SK-N-SH (cell line): Measurements from ENCODE around the gene SLC26A1. TPM values are rescaled to one million over a fixed set of nuclear protein-coding genes. Genes with fewer than 3 reads are reported as not detected.
"Not testable (repeated sequence)": the region's sequence is repeated elsewhere in the genome, so short reads cannot be mapped to it uniquely, and the experiment has no call there.

Experiments
- CTCF ChIA-PET: fragments of 300-600, 350-600 bp; formaldehyde crosslinking; extraction: SDS; loops from one replicate; lab custom pipeline; 2021; lab: Yijun Ruan, JAX
- POLR2A ChIA-PET: fragments of 350-600 bp; sonication (Branson Sonifier 250); formaldehyde crosslinking; extraction: SDS; loops from one replicate; lab custom pipeline; 2020; ENCODE audit warnings: antibody characterized with exemption, inconsistent platforms; lab: Yijun Ruan, JAX
- DNase-seq: peaks from one replicate; pipeline ENCODE4 v3.0.0; 2012
- H2AFZ ChIP-seq: fragments of 200-600 bp; sonication (generic); 2 replicates; pipeline ENCODE4 v1.8.1; 2016; ENCODE audit warnings: antibody characterized with exemption, mild to moderate bottlenecking, low read depth
- H3F3A ChIP-seq: fragments of 200-600 bp; sonication (generic); replicated peaks from 2 replicates; pipeline ENCODE3; 2016; ENCODE audit warnings: antibody characterized with exemption, mild to moderate bottlenecking; ENCODE audit not compliant: insufficient read depth
- H3K27ac ChIP-seq, 2 experiments: fragments of 200-500 bp in 1 of 2; fragments of 200-600 bp in 1 of 2; sonication (Bioruptor generic) in 1 of 2; sonication (generic), shearing (Covaris generic) in 1 of 2; 2 replicates each; pipeline versions ENCODE4 v1.5.1 to v1.6.1; 2014 to 2016; ENCODE audit warnings: low read depth in 2 of 2, inconsistent platforms in 1 of 2, low read length in 1 of 2, mild to moderate bottlenecking in 1 of 2, mixed read lengths in 1 of 2
- H3K27me3 ChIP-seq: fragments of 200-600 bp; sonication (generic), shearing (Covaris generic); 2 replicates; pipeline ENCODE4 v1.6.1; 2016; ENCODE audit warnings: mixed run types; ENCODE audit not compliant: insufficient read depth
- H3K36me3 ChIP-seq, 2 experiments: fragments of 200-500 bp in 1 of 2; fragments of 200-600 bp in 1 of 2; sonication (Bioruptor generic) in 1 of 2; sonication (generic) in 1 of 2; replicated peaks in 1 of 2; 2 replicates each; pipeline versions ENCODE3 to v1.5.1; 2014 to 2016; ENCODE audit warnings: low read length in 1 of 2, mild to moderate bottlenecking in 1 of 2; ENCODE audit not compliant: insufficient read depth in 2 of 2, control insufficient read depth in 1 of 2
- H3K4me1 ChIP-seq, 2 experiments: fragments of 200-500 bp in 1 of 2; fragments of 200-600 bp in 1 of 2; sonication (Bioruptor generic) in 1 of 2; sonication (generic), shearing (Covaris generic) in 1 of 2; 2 replicates each; pipeline versions ENCODE4 v1.5.1 to v1.6.1; 2014 to 2016; ENCODE audit warnings: low read depth in 1 of 2, low read length in 1 of 2, mixed run types in 1 of 2; ENCODE audit not compliant: insufficient read depth in 2 of 2, control insufficient read depth in 1 of 2
- H3K4me2 ChIP-seq: fragments of 200-600 bp; sonication (generic), shearing (Covaris generic); 2 replicates; pipeline ENCODE4 v1.6.1; 2017; ENCODE audit warnings: mixed run types
- H3K4me3 ChIP-seq, 2 experiments: fragments of 200-500 bp in 1 of 2; fragments of 200-600 bp in 1 of 2; sonication (Bioruptor generic) in 1 of 2; sonication (generic), shearing (Covaris generic) in 1 of 2; 2 replicates each; pipeline versions ENCODE4 v1.5.1 to v1.8.1; 2014 to 2016; ENCODE audit warnings: low read depth in 2 of 2, inconsistent platforms in 1 of 2, low read length in 1 of 2, mild to moderate bottlenecking in 1 of 2, mixed read lengths in 1 of 2, moderate library complexity in 1 of 2
- H3K79me2 ChIP-seq: fragments of 200-600 bp; sonication (generic); 2 replicates; pipeline ENCODE4 v1.8.1; 2017; ENCODE audit warnings: mild to moderate bottlenecking; ENCODE audit not compliant: insufficient read depth
- H3K9ac ChIP-seq: fragments of 200-600 bp; sonication (generic); 2 replicates; pipeline ENCODE4 v1.6.1; 2017; ENCODE audit warnings: mixed run types
- H3K9me2 ChIP-seq: fragments of 200-600 bp; sonication (generic); 2 replicates; pipeline ENCODE4 v1.6.1; 2017; ENCODE audit warnings: mixed run types
- H3K9me3 ChIP-seq: fragments of 200-600 bp; sonication (generic); 2 replicates; pipeline ENCODE4 v1.6.1; 2017; ENCODE audit warnings: mixed run types, mild to moderate bottlenecking, moderate library complexity
- H4K20me1 ChIP-seq: fragments of 200-600 bp; sonication (generic); 2 replicates; pipeline ENCODE4 v1.6.1; 2017; ENCODE audit warnings: mild to moderate bottlenecking, mixed run types; ENCODE audit not compliant: insufficient read depth
- FOSL2 ChIP-seq: IDR thresholded peaks from 2 replicates; pipeline ENCODE4 v1.4.0; 2012; ENCODE audit warnings: low read depth, mild to moderate bottlenecking, moderate library complexity, borderline replicate concordance
- NRF1 ChIP-seq: IDR thresholded peaks from 2 replicates; pipeline ENCODE4 v1.6.1; 2012; ENCODE audit warnings: low read depth, mild to moderate bottlenecking, low read length
- RAD21 ChIP-seq: IDR thresholded peaks from 2 replicates; pipeline ENCODE4 v1.6.1; 2012; ENCODE audit warnings: mild to moderate bottlenecking, low read length
- REST ChIP-seq: IDR thresholded peaks from 2 replicates; pipeline ENCODE4 v1.6.1; 2012; ENCODE audit warnings: mild to moderate bottlenecking, low read depth, low read length, moderate library complexity
- RFX5 ChIP-seq: IDR thresholded peaks from 2 replicates; pipeline ENCODE4 v1.6.1; 2012; ENCODE audit warnings: mild to moderate bottlenecking, improper control_type of control experiment, low read length
- RXRA ChIP-seq: IDR thresholded peaks from 2 replicates; pipeline ENCODE4 v1.4.0; 2012; ENCODE audit warnings: low read depth, mild to moderate bottlenecking, borderline replicate concordance
- WGBS: methylation state at CpG from one replicate; pipeline ENCODE4 v1.1.6; 2017; ENCODE audit warnings: low lambda C conversion rate; 5-methylcytosine and 5-hydroxymethylcytosine counted together
- polyA plus RNA-seq, 3 experiments: library from polyadenylated mRNA; depleted of rRNA; stranded (reverse); fragments of >200 nt; gene quantifications; 2 replicates each; pipeline ENCODE4 v1.2.3, GENCODE V29; 2012
- TF ChIP-seq, protein P1 (sequence below): fragments of 150-350 bp; IDR thresholded peaks from 2 replicates; pipeline ENCODE4 v1.6.1; 2017; ENCODE audit warnings: antibody characterized with exemption, low read length, low read depth, borderline replicate concordance
- TF ChIP-seq, protein P2 (sequence below): IDR thresholded peaks from 2 replicates; pipeline ENCODE4; 2012
- TF ChIP-seq, protein P3 (sequence below): IDR thresholded peaks from 2 replicates; pipeline ENCODE4 v1.4.0; 2012; ENCODE audit warnings: low read depth

SLC26A1 gene
- polyA plus RNA-seq, 1 of the 3 experiments (the other 2 are of a cell fraction): 0.05 TPM

DNA sequence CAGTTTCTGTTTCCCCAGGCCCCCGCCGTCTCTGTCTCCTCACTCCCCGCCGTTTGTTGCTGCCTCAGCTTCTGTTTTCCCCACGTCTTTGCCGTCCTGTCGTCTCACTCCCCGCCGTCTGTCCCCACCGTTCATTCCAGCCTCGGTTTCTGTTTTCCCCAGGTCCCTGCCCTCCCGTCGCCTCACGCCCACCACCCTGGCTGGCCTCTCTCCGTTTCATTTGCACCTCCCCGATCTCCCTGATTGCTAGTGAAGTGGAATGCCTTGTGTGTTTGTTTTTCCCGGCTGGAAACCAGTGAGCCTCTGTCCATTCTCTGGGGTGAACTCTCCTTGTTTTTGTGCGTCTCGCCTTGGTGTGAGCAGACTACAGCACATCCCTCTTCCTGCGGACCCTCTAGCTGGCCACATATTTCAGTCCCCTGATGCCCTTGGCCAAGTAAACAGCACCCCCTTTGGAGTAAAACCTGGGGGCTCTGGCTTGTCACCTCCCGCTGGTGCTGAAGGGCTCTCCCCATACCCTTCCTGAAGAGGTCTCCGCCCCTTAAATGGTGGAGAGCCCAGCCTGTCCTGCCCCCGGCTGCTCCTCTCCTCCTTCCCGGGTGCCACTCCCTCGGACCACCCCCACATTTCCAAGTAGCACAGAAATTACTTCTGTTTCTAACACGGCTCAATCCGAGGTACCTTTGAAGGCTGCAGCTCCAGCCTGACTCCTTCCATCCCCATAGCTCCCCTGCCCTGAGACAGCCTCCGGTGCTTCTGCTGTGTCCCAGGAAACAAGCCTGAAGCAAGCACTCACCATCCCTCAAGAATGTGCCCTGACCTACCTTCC, 47.7 kb downstream of the SLC26A1 start:
- Histone ChIP-seq H3K79me2 (no peaks in the 10 kb centered on the region), H4K20me1 (no peaks in the 10 kb centered on the region), H3K9ac (no peak overlapping the region)
- POLR2A ChIA-PET: no interaction called here
- peak; percentile 19 for DNase-seq
- 81% methylated on average over 28 of the region's 28 CpGs for WGBS
- TF ChIP-seq RFX5 (no peak), RAD21 (no peak), REST (no peak), RXRA (no peak), FOSL2 (no peak), NRF1 (no peak)
- TF ChIP-seq, protein P1, sequence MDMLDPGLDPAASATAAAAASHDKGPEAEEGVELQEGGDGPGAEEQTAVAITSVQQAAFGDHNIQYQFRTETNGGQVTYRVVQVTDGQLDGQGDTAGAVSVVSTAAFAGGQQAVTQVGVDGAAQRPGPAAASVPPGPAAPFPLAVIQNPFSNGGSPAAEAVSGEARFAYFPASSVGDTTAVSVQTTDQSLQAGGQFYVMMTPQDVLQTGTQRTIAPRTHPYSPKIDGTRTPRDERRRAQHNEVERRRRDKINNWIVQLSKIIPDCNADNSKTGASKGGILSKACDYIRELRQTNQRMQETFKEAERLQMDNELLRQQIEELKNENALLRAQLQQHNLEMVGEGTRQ: no peak
- TF ChIP-seq, protein P2, sequence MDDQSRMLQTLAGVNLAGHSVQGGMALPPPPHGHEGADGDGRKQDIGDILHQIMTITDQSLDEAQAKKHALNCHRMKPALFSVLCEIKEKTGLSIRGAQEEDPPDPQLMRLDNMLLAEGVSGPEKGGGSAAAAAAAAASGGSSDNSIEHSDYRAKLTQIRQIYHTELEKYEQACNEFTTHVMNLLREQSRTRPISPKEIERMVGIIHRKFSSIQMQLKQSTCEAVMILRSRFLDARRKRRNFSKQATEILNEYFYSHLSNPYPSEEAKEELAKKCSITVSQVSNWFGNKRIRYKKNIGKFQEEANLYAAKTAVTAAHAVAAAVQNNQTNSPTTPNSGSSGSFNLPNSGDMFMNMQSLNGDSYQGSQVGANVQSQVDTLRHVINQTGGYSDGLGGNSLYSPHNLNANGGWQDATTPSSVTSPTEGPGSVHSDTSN: no peak
- TF ChIP-seq, protein P3, sequence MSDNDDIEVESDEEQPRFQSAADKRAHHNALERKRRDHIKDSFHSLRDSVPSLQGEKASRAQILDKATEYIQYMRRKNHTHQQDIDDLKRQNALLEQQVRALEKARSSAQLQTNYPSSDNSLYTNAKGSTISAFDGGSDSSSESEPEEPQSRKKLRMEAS: no peak
- TF ChIP-seq, all 33 proteins: peak for 0
- Histone ChIP-seq H3F3A (peaks cover under 1% of the 10 kb centered on the region), H3K9me3 (no peaks in the 10 kb centered on the region), H3K27me3 (no peaks in the 10 kb centered on the region), H3K36me3 (no peaks in the 10 kb centered on the region), H3K4me2 (no peak overlapping the region), H3K27ac (no peak overlapping the region), H3K9me2 (no peaks in the 10 kb centered on the region), H2AFZ (no peak overlapping the region), H3K4me1 (no peaks in the 10 kb centered on the region), H3K4me3 (no peak overlapping the region)
- CTCF ChIA-PET: no interaction called here

DNA sequence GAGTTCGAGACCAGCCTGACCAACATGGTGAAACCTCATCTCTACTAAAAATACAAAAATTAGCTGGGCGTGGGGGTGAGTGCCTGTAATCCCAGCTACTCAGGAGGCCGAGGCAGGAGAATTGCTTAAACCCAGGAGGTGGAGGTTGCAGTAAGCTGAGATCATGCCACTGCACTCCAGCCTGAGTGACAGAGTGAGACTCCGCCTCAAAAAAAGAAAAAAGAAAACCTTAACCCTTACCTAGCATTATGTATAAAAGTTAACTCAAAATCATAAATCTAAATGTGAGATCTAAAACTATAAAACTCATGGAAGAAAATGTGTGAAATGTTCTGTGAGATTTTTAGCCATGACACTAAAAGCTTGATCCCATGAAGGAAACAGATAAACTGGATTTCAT, 53.7 kb downstream of the SLC26A1 start:
- POLR2A ChIA-PET, H3K4me3 ChIP-seq, H3K9me3 ChIP-seq, H3K27me3 ChIP-seq, H4K20me1 ChIP-seq, H3F3A ChIP-seq, H3K27ac ChIP-seq, H3K4me2 ChIP-seq, H3K9ac ChIP-seq, H3K9me2 ChIP-seq, H3K79me2 ChIP-seq, H3K36me3 ChIP-seq, H3K4me1 ChIP-seq, H2AFZ ChIP-seq, DNase-seq: not testable (repeated sequence)
- CTCF ChIA-PET: interaction anchor here (1.4 to 2.3 kb wide), 2 partner anchors 13 to 47 kb away, joined by 4 to 8 read pairs; partner anchors contain the start of gene IDUA
- WGBS: 85% methylated on average over 4 of the region's 4 CpGs

Other genes with a start within 250 kb of the SLC26A1 start
- 0.56 and 0.65 TPM in 2 replicates for gene CPLX1, start 167.3 kb downstream of the SLC26A1 start, polyA plus RNA-seq (2012; rRNA removed)
- gene GAK, start 61.1 kb downstream of the SLC26A1 start, polyA plus RNA-seq (2012; rRNA removed): 35.9 and 36.1 TPM in 2 replicates
- 43.1 and 54.2 TPM in 2 replicates for gene TMEM175, start 60.9 kb downstream of the SLC26A1 start, polyA plus RNA-seq (2012; rRNA removed)
- gene DGKQ, start 19.8 kb downstream of the SLC26A1 start, polyA plus RNA-seq (2012; rRNA removed): 10.9 and 11.5 TPM in 2 replicates
- 24.4 and 32.1 TPM in 2 replicates for gene IDUA, start 6.4 kb downstream of the SLC26A1 start, polyA plus RNA-seq (2012; rRNA removed)
- 18.9 and 22.5 TPM in 2 replicates for gene FGFRL1, start 18.2 kb upstream of the SLC26A1 start, polyA plus RNA-seq (2012; rRNA removed)
- 7.0 and 9.3 TPM in 2 replicates for gene RNF212, start 120.2 kb upstream of the SLC26A1 start, polyA plus RNA-seq (2012; rRNA removed)
- 11.4 and 14.5 TPM in 2 replicates for gene SPON2, start 179.2 kb upstream of the SLC26A1 start, polyA plus RNA-seq (2012; rRNA removed)